Thyroid gland (tissue), 4 donors: ENCODE data around the gene MYOF. TPM values are rescaled to one million over a fixed set of nuclear protein-coding genes. Genes with fewer than 3 reads are reported as not detected.
A peak's percentile ranks its signal among the peaks of the same experiment; 100 is the strongest.
"Not testable (repeated sequence)": the region's sequence is repeated elsewhere in the genome, so short reads cannot be mapped to it uniquely, and the experiment has no call there.

Source experiments
- DNase-seq, 2 donors: peaks; one replicate each; pipeline ENCODE4 v3.0.0-alpha.2; 2019
- H3K27ac ChIP-seq, 3 donors: fragments of 200-600 bp; sonication (generic); 1 replicate in 2 of 3; 2 replicates in 1 of 3; pipeline ENCODE4 v1.5.1; 2016 to 2019; ENCODE audit warnings: mild to moderate bottlenecking in 1 of 3, moderate library complexity in 1 of 3
- H3K27me3 ChIP-seq: fragments of 200-600 bp; sonication (generic); one replicate; pipeline ENCODE4 v1.5.1; 2019
- H3K36me3 ChIP-seq, 2 donors: fragments of 200-600 bp; sonication (generic); one replicate each; pipeline ENCODE4 v1.5.1; 2016 to 2019
- H3K4me1 ChIP-seq, 2 donors: fragments of 200-600 bp; sonication (generic); one replicate each; pipeline ENCODE4 v1.5.1; 2017 to 2019
- H3K4me3 ChIP-seq, 3 donors: fragments of 200-600 bp; sonication (generic); replicated peaks in 1 of 3; 1 replicate in 2 of 3; 2 replicates in 1 of 3; pipeline ENCODE4 v1.5.1; 2016; ENCODE audit warnings: mild to moderate bottlenecking in 1 of 3
- H3K9me3 ChIP-seq: fragments of 200-600 bp; sonication (generic); one replicate; pipeline ENCODE4 v1.5.1; 2017
- POLR2A ChIP-seq, 2 donors: fragments of 450-650 bp; IDR thresholded peaks; one replicate each; pipeline ENCODE4 v1.6.1; 2017; ENCODE audit warnings: antibody characterized with exemption in 2 of 2, mild to moderate bottlenecking in 2 of 2, moderate library complexity in 1 of 2
- WGBS, 2 donors: methylation state at CpG; one replicate each; pipeline ENCODE4 v1.1.5; 2017; 5-methylcytosine and 5-hydroxymethylcytosine counted together
- intact Hi-C: fragments of 100-400 bp; cut with DNase I; formaldehyde crosslinking; loops from one replicate; pipeline ENCODE4 v1.15.1; 2023
- total RNA-seq, 4 donors: library from RNA; depleted of rRNA; stranded (reverse); fragments of >200 nt; gene quantifications; one replicate each; pipeline ENCODE4 v1.2.3, GENCODE V29; 2016
- TF ChIP-seq, protein P1 (sequence below), 6 experiments: fragments of 200-600 bp in 3 of 6; fragments of 450-650 bp in 3 of 6; sonication (generic) in 3 of 6; IDR thresholded peaks; one replicate each; pipeline ENCODE4 v1.5.1; 2016 to 2019; ENCODE audit warnings: antibody characterized with exemption in 6 of 6, mild to moderate bottlenecking in 2 of 6, inconsistent platforms in 1 of 6, moderate library complexity in 1 of 6

The MYOF gene
- total RNA-seq, 4 donors from 2014 or later: 72.3 to 210 (median 118) TPM

DNA sequence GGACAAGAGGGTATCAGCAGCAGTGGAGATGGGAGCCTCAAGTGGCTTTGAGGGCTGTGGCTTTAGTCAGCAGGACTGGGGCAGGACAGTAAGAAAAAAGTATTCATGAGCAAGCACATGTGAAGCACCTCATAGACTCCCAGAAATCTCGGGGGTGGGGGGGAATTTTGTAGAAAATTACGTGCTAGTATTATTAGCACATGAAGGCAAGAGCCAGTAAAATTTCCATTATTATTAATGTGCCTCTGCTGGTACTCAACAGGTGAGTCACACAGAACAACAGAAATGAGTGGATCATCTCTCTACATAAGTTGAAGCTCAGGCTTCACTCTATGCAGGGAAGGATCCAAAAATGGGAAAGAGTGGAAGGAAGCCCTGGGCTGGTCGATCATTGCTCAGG lies 114.5 kb downstream of the MYOF start:
- intact Hi-C loops: no loop called here
- Histone ChIP-seq H3K27ac (no peak overlapping the region), H3K4me3 (no peak overlapping the region), H3K27me3 (no peaks in the 10 kb centered on the region), H3K9me3 (no peaks in the 10 kb centered on the region), H3K36me3 (peaks cover 19 to 28% of the 10 kb centered on the region in 2 donors), H3K4me1 (no peaks in the 10 kb centered on the region)
- WGBS, 2 donors: 88 to 92% methylated on average over 3 of the region's 3 CpGs
- TF ChIP-seq, protein P1, sequence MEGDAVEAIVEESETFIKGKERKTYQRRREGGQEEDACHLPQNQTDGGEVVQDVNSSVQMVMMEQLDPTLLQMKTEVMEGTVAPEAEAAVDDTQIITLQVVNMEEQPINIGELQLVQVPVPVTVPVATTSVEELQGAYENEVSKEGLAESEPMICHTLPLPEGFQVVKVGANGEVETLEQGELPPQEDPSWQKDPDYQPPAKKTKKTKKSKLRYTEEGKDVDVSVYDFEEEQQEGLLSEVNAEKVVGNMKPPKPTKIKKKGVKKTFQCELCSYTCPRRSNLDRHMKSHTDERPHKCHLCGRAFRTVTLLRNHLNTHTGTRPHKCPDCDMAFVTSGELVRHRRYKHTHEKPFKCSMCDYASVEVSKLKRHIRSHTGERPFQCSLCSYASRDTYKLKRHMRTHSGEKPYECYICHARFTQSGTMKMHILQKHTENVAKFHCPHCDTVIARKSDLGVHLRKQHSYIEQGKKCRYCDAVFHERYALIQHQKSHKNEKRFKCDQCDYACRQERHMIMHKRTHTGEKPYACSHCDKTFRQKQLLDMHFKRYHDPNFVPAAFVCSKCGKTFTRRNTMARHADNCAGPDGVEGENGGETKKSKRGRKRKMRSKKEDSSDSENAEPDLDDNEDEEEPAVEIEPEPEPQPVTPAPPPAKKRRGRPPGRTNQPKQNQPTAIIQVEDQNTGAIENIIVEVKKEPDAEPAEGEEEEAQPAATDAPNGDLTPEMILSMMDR (IDR thresholded peaks at IDR 0.05): no peak
- no peak for DNase-seq

DNA sequence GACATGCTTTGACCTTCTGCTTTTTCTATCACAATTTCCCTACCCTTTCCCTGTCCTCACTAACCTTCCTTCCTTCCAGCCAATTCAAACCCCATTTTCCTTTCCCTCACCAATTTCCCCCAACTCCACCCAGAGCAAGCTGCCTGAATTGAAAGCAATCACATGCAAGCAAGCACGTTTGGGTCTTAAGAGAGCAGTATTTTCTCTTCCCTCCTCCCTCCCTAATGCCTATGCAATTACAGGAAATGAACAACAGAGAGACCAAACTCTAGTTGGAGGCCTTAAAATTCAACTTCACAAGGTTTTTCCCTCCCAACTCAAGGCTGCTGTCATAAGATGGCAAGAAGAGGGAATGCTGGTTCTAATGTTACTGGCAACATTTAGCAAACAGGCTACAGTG lies 117.2 kb downstream of the MYOF start:
- H3K4me1 ChIP-seq: no peaks in the 10 kb centered on the region
- H3K27me3 ChIP-seq: no peaks in the 10 kb centered on the region
- H3K36me3 ChIP-seq: peaks cover 13 to 26% of the 10 kb centered on the region in 2 donors
- no peaks in the 10 kb centered on the region for H3K9me3 ChIP-seq
- intact Hi-C loops: no loop called here
- H3K27ac ChIP-seq: peak overlapping the region in 1 of 3 donors; percentile 12
- no peak for DNase-seq
- no peak overlapping the region for H3K4me3 ChIP-seq
- TF ChIP-seq, protein P1 (IDR thresholded peaks at IDR 0.05): no peak
- TF ChIP-seq POLR2A (IDR thresholded peaks at IDR 0.05): no peak
- 52 to 54% methylated on average over 1 of the region's 1 CpG for WGBS, 2 donors

DNA sequence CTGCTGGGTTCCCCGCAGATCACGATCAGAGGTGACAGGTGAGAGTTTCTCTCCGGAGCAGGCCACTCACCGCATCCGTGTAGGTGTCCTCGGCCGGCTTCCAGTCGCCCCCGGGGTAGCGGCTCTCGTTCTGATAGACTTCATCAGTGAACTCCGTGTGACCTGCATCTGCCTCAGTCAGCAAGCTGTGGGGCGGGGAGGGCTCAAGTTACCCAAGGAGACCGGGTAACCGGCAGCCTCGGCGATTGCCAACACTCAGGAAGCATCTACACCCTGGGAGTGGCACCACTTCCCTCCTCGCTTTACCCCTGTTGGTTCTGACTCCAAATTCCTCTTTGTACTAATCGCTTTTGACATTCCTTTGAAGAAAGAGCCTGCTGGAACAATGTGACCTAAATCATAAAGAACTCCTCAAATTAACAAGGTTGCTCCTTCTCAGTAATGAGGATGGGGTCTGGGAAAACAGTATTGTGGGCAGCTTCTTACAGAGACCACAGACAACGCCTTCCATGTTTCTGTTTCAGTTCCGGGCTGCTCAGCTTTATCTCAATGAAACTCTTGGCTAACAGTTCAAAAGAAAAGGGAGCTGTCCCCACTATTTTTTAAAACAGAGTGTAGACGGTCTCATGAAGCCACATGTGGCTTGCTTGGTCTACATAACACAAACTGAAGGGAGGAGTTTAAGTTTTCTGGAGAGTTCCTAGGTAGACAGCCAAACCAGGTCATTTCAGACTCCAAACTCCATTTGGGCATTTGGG lies 118.1 kb downstream of the MYOF start:
- no peak overlapping the region for H3K4me3 ChIP-seq
- H3K27me3 ChIP-seq: no peaks in the 10 kb centered on the region
- DNase-seq: peak in 1 of 2 donors; percentile 9
- no peaks in the 10 kb centered on the region for H3K4me1 ChIP-seq
- WGBS, 2 donors: 74 to 76% methylated on average over 17 to 18 of the region's 22 CpGs
- TF ChIP-seq, protein P1 (IDR thresholded peaks at IDR 0.05): no peak
- H3K27ac ChIP-seq: no peak overlapping the region
- intact Hi-C loops: no loop called here
- no peaks in the 10 kb centered on the region for H3K9me3 ChIP-seq
- peaks cover 22 to 28% of the 10 kb centered on the region in 2 donors for H3K36me3 ChIP-seq

DNA sequence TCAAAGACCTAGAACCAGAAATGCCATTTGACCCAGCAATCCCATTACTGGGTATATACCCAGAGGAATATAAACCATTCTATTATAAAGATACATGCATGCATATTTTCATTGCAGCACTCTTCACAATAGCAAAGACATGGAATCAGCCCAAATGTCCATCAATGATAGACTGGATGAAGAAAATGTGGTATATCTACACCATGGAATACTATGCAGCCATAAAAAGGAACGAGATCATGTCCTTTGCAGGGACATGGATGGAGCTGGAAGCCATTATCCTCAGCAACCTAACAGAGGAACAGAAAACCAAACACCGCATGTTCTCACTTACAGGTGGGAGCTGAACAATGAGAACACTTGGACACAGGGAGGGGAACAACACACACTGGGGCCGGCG lies 123.7 kb downstream of the MYOF start:
- DNase-seq, H3K27me3 ChIP-seq, H3K4me1 ChIP-seq, H3K27ac ChIP-seq, H3K4me3 ChIP-seq, H3K9me3 ChIP-seq: not testable (repeated sequence)
- H3K36me3 ChIP-seq: peaks cover 38 to 56% of the 10 kb centered on the region in 2 donors
- 90 to 98% methylated on average over 4 of the region's 4 CpGs for WGBS, 2 donors
- intact Hi-C loops: loop anchor here (10.0 kb wide), 1 partner anchor 284 kb away; the partner anchor contains the start of gene CYP26A1

DNA sequence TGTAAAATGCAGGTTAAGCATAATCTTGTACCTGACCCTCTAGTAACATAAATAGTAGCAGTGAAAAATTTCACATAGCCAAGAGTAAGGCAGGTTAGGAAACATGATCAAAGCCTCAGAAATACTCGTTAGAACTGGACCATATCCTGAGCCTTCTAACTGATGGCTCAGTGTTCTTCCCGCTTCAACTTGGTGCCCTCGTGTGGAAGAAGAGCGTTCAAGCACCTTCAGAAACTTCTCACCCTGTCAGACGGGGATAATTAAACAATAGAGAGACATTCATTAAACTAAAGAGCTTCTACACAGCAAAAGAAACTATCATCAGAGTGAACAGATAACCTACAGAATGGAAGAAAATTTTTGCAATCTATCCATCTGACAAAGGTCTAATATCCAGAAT lies 124.5 kb downstream of the MYOF start:
- H3K27me3 ChIP-seq: no peaks in the 10 kb centered on the region
- H3K4me3 ChIP-seq: no peak overlapping the region
- 20 to 21% methylated on average over 5 of the region's 5 CpGs for WGBS, 2 donors
- peaks cover 36 to 54% of the 10 kb centered on the region in 2 donors for H3K36me3 ChIP-seq
- no peaks in the 10 kb centered on the region for H3K9me3 ChIP-seq
- no peak overlapping the region for H3K27ac ChIP-seq
- no peak for DNase-seq
- no peaks in the 10 kb centered on the region for H3K4me1 ChIP-seq
- TF ChIP-seq, protein P1 (IDR thresholded peaks at IDR 0.05): peak in 3 of 6 experiments; percentile 32 to 40 (median 32)
- TF ChIP-seq POLR2A (IDR thresholded peaks at IDR 0.05): no peak
- intact Hi-C loops: loop anchor here (10.0 kb wide), 1 partner anchor 283 kb away; the partner anchor contains the start of gene CYP26A1
